ENCODE measurements around the gene ATP11A. TPM values are rescaled to one million over a fixed set of nuclear protein-coding genes. Genes with fewer than 3 reads are reported as not detected.

Gene ATP11A
- total and polyA plus RNA-seq, 9 of the 15 experiments (the other 6 are each of a cell fraction or from before 2014, with no cell fraction given): 0.38 to 34.2 (median 4.2) TPM

GRCh38 chr13:112679932-112680677, 9.7 kb upstream of the ATP11A start:
- Histone ChIP-seq H3K36me3 (ENCODE audit: control insufficient read depth, insufficient read depth, low read length) (no peaks in the 10 kb centered on the region), H3K4me1 (replicated peaks in 1 of 2; ENCODE audit: control insufficient read depth in 2 of 2, insufficient read depth in 2 of 2, low read length in 2 of 2) (no peaks in the 10 kb centered on the region; a peak in 1 of 5 replicates), H3K27me3 (ENCODE audit: control insufficient read depth in 2 of 2, insufficient read depth in 2 of 2, low read length in 2 of 2) (peaks cover 14 to 32% of the 10 kb centered on the region in 2 experiments), H3K4me3 (no peak overlapping the region), H3K9ac (ENCODE audit: insufficient read depth in 1 of 2, low read depth in 2 of 2, low read length in 2 of 2) (no peak overlapping the region), H4K20me1 (replicated peaks; ENCODE audit: control insufficient read depth, insufficient read depth, low read length) (no peaks in the 10 kb centered on the region), H3K27ac (ENCODE audit: extremely low read depth, low read depth, low read length) (no peak overlapping the region), H3K79me2 (ENCODE audit: control insufficient read depth, insufficient read depth, low read length) (no peaks in the 10 kb centered on the region), H3K9me3 (replicated peaks; ENCODE audit: control insufficient read depth, insufficient read depth, low read depth, low read length) (no peaks in the 10 kb centered on the region), H2AFZ (ENCODE audit: low read depth, low read length) (no peak overlapping the region), H3K9me1 (ENCODE audit: control insufficient read depth, insufficient read depth, low read length) (no peaks in the 10 kb centered on the region), H3K4me2 (ENCODE audit: insufficient read depth, low read length) (no peak overlapping the region)
- in situ Hi-C loops (cut with MboI): no loop called here
- 41% methylated on average over 13 of the region's 20 CpGs for WGBS (ENCODE audit: insufficient coverage, low coverage, missing lambda C conversion rate)
- ATAC-seq (no peak), DNase-seq (ENCODE audit: extremely low read depth in 1 of 4, low spot score in 3 of 4) (no peak), FAIRE-seq (no peak)
- CTCF ChIA-PET (ENCODE audit: low intra/inter-chr PET ratio): no interaction called here
- POLR2A ChIA-PET: interaction anchor here (0.6 kb wide), 2 partner anchors 459 to 549 kb away, joined by 3 to 6 read pairs; no protein-coding TSS in a partner anchor
- BruUV-seq (replicated peaks): no TSS peak
- intact Hi-C loops (cut with micrococcal nuclease): no loop called here
- TF ChIP-seq ZNF766 (CRISPR knock-in tag; conservative IDR thresholded peaks at IDR 0.05) (no peak), CUX1 (CRISPR knock-in tag; IDR thresholded peaks at IDR 0.05) (no peak), NR1H2 (CRISPR knock-in tag; IDR thresholded peaks at IDR 0.05) (no peak), ASH1L (IDR thresholded peaks at IDR 0.05; ENCODE audit: borderline replicate concordance, low read depth, partially characterized antibody) (no peak), SRF (CRISPR knock-in tag; IDR thresholded peaks at IDR 0.05) (no peak), ETV1 (tag; conservative IDR thresholded peaks at IDR 0.05; ENCODE audit: low read depth) (no peak), DMBX1 (CRISPR knock-in tag; IDR thresholded peaks at IDR 0.05; ENCODE audit: borderline replicate concordance) (no peak)
